Activated T-helper 1 cell treated with Interleukin-2 at 50 U/mL for 16 hours (primary cell): ENCODE results near the gene SNURF.
A peak's percentile ranks its signal among the peaks of the same experiment; 100 is the strongest.
"Not testable (repeated sequence)": the region's sequence is repeated elsewhere in the genome, so short reads cannot be mapped to it uniquely, and the experiment has no call there.

Experiments
- DNase-seq: peaks from one replicate; pipeline ENCODE4 v3.0.0-alpha.2; 2020; ENCODE audit warnings: low read depth

SNURF gene

GRCh38 chr15:24954783-24955530 lies at the start of gene SNURF, which contains the start of gene SNRPN:
SNURF (plus strand) TSS chr15:24954987; CDS start chr15:24955049, 62 bp downstream.
SNRPN (plus strand) TSS chr15:24954987; CDS start chr15:24974454, 19,467 bp downstream.
- peak; percentile 45 for DNase-seq

GRCh38 chr15:24916305-24917009 lies 38.3 kb upstream of the SNURF start:
- no peak for DNase-seq

GRCh38 chr15:24917431-24917830 lies 37.4 kb upstream of the SNURF start:
- DNase-seq = no peak

- DNase-seq = no peak
Measured at GRCh38 chr15:24919446-24919845, 35.3 kb upstream of the SNURF start.

GRCh38 chr15:24922781-24923180 lies 32.0 kb upstream of the SNURF start:
- DNase-seq = not testable (repeated sequence)

- DNase-seq = no peak
Measured at GRCh38 chr15:24924153-24924552, 30.6 kb upstream of the SNURF start.

- DNase-seq = no peak
Measured at GRCh38 chr15:24924621-24925020, 30.2 kb upstream of the SNURF start.

- DNase-seq = not testable (repeated sequence)
Measured at GRCh38 chr15:24931874-24932732, 22.7 kb upstream of the SNURF start.

- DNase-seq = no peak
Measured at GRCh38 chr15:24933716-24934115, 21.1 kb upstream of the SNURF start.

- not testable (repeated sequence) for DNase-seq
Measured at GRCh38 chr15:24938224-24938623, 16.6 kb upstream of the SNURF start.

GRCh38 chr15:24940236-24940635 lies 14.6 kb upstream of the SNURF start:
- DNase-seq = no peak

GRCh38 chr15:24943361-24943760 lies 11.4 kb upstream of the SNURF start:
- DNase-seq = no peak

GRCh38 chr15:24944954-24945353 lies 9.8 kb upstream of the SNURF start:
- DNase-seq = no peak

- DNase-seq = no peak
Measured at GRCh38 chr15:24945711-24946110, 9.1 kb upstream of the SNURF start.

GRCh38 chr15:24948495-24948894 lies 6.3 kb upstream of the SNURF start:
- DNase-seq = no peak

- DNase-seq = peak; percentile 1
Measured at GRCh38 chr15:24955531-24955921, 739 bp downstream of the SNURF start.

GRCh38 chr15:24956111-24956838 lies 1.5 kb downstream of the SNURF start:
- DNase-seq = peak; percentile 43

GRCh38 chr15:24957691-24958090 lies 2.9 kb downstream of the SNURF start:
- no peak for DNase-seq

GRCh38 chr15:24961967-24962366 lies 7.2 kb downstream of the SNURF start:
- DNase-seq = no peak

GRCh38 chr15:24962880-24963279 lies 8.1 kb downstream of the SNURF start:
- DNase-seq = no peak

- DNase-seq = no peak
Measured at GRCh38 chr15:24966364-24967103, 11.7 kb downstream of the SNURF start.
